GM12872 (cell line): ENCODE results near the gene GTF3A.

Experiments
- TF ChIP-seq, protein P1 (sequence below): IDR thresholded peaks from 3 replicates; pipeline ENCODE4 v1.5.1; 2011; ENCODE audit warnings: low read depth, mild to moderate bottlenecking, low read length, moderate library complexity; ENCODE audit not compliant: insufficient read depth

Gene GTF3A

DNA sequence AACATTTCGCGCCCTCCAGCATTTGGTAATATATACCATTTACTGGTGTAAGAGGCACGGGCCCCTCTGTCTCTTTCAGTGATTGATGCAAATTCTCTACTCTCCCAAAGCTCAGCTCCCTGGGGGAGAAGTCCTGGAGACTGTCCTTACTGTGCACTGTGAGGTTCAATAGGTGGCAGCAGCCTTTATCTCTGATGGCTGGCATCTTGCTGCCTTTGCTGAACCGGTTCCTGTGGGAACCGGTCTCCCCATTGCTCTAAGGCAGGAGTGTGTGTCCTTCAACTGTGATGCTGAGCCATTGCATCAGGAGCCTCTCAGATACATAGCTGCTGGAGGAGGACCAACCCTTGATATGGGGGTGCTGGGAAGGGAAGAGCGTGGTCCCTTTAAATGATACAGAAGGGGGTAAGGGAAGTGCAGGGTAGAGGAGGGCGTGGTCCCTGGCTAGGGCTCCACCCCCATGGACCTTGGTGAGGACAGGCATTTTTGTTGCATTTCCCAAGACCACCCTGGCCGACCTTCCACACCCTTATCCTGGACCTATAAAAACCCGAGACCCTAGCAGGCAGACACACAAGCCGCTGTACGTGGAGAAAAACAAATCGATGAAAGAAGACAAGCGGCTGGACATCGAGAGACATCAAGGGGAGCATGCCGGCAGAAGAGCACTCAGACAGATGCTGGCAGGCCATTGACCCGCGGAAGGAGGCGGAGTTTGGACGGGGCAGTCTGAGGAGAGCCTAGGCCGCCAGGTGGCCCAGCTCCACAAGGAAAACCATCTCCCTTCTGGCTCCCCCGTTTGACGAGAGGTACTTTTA is 41.1 kb upstream of the GTF3A start:
- TF ChIP-seq, protein P1, sequence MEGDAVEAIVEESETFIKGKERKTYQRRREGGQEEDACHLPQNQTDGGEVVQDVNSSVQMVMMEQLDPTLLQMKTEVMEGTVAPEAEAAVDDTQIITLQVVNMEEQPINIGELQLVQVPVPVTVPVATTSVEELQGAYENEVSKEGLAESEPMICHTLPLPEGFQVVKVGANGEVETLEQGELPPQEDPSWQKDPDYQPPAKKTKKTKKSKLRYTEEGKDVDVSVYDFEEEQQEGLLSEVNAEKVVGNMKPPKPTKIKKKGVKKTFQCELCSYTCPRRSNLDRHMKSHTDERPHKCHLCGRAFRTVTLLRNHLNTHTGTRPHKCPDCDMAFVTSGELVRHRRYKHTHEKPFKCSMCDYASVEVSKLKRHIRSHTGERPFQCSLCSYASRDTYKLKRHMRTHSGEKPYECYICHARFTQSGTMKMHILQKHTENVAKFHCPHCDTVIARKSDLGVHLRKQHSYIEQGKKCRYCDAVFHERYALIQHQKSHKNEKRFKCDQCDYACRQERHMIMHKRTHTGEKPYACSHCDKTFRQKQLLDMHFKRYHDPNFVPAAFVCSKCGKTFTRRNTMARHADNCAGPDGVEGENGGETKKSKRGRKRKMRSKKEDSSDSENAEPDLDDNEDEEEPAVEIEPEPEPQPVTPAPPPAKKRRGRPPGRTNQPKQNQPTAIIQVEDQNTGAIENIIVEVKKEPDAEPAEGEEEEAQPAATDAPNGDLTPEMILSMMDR: no peak

DNA sequence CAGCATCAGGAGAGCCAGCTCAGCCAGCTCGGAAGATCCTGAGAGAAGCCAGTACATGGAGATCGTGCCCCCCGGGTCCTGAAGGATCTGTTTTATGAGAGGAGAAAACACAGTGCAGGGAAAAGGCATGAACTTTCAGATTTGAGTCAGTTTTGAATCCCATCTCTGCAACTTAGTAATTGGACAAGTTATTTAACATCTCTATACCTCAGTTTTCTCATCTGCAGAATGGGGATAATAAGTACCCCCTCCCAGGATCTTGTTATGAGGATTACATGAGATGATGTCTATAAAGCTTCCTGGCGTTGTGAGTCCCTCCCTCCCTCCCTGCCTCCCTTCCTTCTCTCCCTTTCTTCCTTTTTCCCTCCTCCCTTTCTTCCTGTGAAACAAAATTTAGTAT is 40.1 kb upstream of the GTF3A start:
- TF ChIP-seq, protein P1: no peak

DNA sequence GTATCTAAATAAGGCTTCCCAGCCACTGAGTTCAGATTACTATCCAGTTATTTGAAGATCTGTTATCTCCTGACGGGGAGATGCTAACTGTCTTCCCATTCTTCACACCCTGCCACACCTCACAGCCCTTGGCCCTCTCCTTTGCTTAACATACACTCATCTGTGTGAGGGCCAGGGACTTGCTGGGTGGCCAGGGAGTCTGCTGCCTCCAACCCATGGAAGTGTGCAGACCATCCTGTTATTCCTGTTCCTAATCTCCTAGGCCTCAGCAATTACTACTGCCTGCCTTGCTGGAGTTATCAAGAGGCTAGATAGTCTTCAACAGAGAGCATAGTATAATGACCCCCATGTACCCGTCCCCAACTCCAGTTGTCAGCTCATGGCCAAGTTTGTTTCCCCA is 36.2 kb upstream of the GTF3A start:
- TF ChIP-seq, protein P1: no peak

DNA sequence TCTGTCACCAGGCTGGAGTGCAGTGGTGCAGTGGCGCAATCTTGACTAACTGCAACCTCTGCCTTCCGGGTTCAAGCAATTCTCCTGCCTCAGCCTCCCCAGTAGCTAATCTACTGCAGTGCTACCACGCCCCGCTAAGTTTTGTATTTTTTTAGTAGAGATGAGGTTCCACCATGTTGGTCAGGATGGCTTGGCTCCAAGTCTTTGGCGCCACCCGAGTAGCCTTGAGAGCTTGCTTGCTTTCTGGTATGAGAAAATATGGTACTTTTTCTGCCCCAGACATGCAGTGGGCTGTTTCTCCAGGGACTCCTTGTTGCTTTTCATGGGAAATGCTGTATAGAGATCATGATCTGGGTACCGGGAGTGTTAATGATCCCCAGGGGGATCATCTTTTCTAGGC is 34.5 kb upstream of the GTF3A start:
- TF ChIP-seq, protein P1: no peak

DNA sequence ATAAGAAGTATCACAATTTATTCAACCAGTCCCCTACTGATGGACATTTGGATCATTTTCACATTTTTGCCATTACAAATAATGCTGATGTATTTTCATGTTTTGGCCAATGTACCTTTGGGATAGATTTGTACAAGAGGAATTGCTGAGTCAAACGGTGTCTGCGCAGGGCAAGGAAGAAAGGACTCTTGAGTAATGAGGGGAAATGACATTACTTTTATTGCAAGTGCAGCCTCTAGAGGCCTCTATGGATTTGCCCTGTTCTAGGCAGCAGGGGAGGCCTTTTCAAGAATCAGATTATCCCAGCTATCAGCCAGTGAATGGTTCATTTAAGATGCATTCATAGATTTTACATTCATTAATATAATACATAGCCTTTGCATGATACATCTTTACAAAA is 32.9 kb upstream of the GTF3A start:
- TF ChIP-seq, protein P1: no peak

DNA sequence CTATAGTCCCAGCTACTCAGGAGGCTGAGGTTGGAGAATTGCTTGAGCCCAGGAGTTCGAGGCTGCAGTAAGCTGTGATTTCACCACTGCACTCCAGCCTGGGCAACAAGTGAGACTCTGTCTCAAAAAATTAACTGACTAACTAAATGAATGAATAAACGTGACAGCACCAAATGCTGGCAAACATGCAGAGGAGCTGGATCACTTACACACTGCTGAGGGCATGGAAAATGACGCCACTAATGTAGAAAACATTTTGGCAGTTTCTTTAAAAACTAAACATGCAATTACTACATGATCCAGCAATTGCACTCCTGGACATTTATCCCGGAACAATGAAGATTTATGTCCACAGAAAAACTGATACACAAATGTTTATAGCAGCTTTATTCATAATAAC is 31.3 kb upstream of the GTF3A start:
- TF ChIP-seq, protein P1: no peak

DNA sequence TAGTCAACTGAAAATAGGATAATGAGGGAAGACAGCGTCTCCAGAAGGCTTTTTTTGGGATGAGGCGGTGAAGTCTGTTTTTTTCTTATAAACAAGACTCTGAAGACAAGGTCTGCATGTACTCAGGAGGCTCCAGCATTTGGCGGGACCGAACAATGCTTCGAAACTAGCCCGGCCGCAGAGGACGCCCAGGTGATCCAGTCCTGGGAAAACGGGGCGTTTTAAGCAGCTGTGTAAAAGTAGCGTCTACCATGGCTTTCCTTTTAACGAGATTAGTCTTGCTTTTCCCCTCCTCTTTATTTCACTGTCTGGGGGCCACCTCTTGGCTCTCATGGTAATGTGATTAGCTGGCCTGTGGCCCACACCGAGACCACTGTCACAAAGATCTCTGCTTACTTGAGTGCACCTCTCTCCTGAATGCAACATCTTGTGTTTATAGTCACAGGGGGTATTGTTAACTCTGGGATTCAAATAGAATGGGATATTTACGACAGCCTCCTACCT is 29.4 kb upstream of the GTF3A start:
- TF ChIP-seq, protein P1: no peak
